Anterior cingulate cortex (tissue), 58 donors: ENCODE results near the gene CGN.
"Not testable (repeated sequence)": the region's sequence is repeated elsewhere in the genome, so short reads cannot be mapped to it uniquely, and the experiment has no call there.

Source experiments
- DNase-seq, 58 donors: peaks; one replicate each; lab custom pipeline; 2025; lab: John Stamatoyannopoulos, UW

Gene CGN

DNA sequence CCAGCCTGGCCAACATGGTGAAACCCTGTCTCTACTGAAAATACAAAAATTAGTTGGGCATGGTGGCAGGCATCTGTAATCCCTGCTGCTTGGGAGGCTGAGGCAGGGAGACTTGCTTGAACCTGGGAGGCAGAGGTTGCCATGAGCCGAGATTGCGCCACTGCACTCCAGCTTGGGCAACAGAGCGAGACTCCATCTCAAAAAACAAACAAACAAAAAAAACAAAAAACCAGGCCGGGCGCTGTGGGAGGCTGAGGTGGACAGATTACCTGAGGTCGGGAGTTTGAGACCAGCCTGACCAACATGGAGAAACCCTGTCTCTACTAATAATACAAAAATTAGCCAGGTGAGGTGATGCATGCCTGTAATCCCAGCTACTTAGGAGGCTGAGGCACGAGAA lies 11.2 kb downstream of the CGN start:
- DNase-seq, result not testable (repeated sequence)

GRCh38 chr1:151523326-151523725 lies 12.1 kb downstream of the CGN start:
- DNase-seq, result no peak

DNA sequence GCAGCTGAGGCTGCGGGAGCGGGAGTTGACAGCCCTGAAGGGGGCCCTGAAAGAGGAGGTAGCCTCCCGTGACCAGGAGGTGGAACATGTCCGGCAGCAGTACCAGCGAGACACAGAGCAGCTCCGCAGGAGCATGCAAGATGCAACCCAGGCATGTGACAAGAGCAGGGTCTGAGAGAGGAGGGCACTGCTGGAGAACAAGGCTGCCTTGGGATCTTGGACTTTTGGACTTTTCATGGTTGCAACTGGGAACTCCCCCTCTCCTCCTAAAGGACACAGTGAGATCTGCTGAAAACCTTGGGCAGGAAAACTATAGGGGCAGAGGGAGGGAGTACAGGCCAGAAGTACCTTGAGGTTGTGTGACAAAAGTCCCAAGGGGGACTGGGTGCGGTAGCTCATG lies 13.5 kb downstream of the CGN start:
- no peak for DNase-seq

GRCh38 chr1:151526735-151527525 lies 15.7 kb downstream of the CGN start:
- DNase-seq, result no peak

DNA sequence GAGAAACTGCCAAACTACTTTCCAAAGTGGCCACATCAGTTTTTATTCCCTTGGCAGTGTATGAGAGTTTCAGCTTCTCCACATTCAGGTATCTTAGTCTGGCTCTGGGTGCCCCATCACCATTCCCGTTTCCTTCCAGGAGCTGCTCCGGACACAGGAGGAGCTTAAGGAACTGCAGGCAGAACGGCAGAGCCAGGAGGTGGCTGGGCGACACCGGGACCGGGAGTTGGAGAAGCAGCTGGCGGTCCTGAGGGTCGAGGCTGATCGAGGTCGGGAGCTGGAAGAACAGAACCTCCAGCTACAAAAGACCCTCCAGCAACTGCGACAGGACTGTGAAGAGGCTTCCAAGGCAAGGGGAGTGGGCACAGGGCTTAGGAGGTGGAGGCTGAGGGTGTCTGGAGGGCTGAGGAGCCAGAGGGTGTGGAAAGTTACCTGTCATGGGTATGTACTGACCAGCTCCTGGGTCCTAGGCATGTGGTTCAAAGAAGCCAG lies 18.1 kb downstream of the CGN start:
- no peak for DNase-seq

GRCh38 chr1:151529781-151530180 lies 18.6 kb downstream of the CGN start:
- DNase-seq, result no peak

DNA sequence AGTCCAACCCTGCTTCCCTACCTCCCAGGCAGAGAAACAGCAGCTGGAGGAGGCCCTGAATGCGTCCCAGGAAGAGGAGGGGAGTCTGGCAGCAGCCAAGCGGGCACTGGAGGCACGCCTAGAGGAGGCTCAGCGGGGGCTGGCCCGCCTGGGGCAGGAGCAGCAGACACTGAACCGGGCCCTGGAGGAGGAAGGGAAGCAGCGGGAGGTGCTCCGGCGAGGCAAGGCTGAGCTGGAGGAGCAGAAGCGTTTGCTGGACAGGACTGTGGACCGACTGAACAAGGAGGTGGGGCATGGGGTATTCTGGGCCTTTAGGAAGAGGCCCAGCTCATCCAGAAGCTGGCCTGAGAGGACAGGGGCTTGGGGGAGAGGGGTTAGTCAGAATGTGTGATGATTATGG lies 19.3 kb downstream of the CGN start:
- DNase-seq, result no peak

DNA sequence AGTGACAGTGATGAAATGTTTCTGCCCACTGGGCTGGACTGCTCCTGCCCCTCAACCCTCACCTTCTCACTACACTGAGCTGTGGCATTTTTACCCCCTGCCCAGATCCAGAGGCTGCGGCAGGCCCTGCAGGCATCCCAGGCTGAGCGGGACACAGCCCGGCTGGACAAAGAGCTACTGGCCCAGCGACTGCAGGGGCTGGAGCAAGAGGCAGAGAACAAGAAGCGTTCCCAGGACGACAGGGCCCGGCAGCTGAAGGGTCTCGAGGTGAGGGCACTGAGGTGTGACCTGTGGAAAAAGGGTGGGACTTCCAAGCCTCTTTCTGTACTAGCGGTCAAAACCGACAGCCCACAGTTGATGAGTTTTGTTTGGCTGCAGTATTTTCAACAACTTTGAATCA lies 22.7 kb downstream of the CGN start:
- no peak for DNase-seq

DNA sequence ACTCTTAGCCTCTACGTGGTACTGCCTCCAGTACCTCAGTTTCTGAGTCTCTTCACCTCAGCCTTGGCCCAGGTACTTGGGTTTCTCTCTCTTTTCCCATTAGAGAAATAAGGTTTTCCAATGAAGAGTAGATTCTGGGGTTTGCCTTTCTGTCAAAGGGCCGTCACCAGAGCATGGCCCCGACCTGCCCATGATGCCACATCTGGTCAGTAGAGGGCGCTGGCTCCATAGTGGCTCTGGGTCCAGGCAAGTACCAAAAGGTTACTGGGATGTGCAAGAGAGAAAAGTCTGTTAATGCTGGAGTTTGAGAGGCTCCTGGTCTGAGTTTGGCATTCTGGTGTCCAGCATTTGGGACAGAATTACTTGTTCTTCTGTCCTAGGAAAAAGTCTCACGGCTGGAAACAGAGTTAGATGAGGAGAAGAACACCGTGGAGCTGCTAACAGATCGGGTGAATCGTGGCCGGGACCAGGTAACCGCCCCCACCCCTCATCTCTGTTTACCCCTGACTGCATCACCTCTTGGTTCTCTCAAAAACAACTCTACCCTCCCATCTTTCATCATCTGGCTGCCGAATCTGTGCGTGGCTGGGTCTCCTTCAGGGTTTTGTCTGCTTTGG lies 23.6 kb downstream of the CGN start:
- DNase-seq, result peak in 50 of 58 donors; percentile 0 to 80 (median 42)

DNA sequence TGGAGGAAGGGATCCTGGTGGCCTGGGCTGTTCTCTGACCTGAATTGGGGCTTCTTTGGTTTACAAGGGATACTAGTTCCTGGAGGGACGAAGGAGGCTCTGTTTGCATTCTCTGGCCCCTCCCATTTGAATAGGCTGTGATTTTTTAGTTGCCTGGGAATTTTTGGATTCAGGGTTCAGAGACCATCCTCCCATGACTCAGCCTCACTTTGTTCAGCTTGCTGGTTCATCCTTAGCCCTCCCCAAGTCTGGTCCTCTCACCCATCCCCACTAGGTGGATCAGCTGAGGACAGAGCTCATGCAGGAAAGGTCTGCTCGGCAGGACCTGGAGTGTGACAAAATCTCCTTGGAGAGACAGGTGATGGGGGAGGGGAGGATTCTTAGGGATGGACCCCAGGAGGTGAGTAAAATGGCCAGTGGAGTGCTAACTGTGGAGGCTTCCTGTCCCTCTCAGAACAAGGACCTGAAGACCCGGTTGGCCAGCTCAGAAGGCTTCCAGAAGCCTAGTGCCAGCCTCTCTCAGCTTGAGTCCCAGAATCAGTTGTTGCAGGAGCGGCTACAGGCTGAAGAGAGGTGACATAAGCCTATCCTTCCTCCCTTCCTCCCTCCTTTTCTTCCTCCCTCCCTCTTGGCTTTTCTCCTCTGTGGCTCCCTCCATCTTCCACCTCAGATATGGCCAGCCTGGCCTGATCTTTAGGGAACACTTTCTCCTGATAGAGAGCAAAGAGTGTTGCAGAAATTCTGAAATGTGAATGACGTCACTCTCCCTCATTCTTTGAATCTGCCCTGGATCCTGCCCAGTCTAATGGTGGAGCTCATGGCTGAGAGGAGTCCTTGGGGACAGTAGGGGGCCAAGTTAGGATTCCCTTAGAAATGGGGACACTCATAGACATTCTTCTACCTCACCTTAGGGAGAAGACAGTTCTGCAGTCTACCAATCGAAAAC lies 24.4 kb downstream of the CGN start:
- DNase-seq, result no peak

- DNase-seq, result no peak
Measured at GRCh38 chr1:151536499-151536898, 25.3 kb downstream of the CGN start.

DNA sequence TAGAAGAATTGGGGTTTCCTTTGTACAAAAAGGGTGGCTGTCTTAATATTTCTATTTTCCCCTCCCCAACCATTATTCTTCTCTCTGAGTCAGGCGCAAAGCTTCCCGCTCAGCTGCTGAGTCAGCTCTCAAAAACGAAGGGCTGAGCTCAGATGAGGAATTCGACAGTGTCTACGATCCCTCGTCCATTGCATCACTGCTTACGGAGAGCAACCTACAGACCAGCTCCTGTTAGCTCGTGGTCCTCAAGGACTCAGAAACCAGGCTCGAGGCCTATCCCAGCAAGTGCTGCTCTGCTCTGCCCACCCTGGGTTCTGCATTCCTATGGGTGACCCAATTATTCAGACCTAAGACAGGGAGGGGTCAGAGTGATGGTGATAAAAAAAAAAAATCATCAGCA lies 25.9 kb downstream of the CGN start:
- no peak for DNase-seq

- DNase-seq, result peak in 45 of 58 donors; percentile 4 to 79 (median 36)
Measured at GRCh38 chr1:151539321-151540020, 28.3 kb downstream of the CGN start.

DNA sequence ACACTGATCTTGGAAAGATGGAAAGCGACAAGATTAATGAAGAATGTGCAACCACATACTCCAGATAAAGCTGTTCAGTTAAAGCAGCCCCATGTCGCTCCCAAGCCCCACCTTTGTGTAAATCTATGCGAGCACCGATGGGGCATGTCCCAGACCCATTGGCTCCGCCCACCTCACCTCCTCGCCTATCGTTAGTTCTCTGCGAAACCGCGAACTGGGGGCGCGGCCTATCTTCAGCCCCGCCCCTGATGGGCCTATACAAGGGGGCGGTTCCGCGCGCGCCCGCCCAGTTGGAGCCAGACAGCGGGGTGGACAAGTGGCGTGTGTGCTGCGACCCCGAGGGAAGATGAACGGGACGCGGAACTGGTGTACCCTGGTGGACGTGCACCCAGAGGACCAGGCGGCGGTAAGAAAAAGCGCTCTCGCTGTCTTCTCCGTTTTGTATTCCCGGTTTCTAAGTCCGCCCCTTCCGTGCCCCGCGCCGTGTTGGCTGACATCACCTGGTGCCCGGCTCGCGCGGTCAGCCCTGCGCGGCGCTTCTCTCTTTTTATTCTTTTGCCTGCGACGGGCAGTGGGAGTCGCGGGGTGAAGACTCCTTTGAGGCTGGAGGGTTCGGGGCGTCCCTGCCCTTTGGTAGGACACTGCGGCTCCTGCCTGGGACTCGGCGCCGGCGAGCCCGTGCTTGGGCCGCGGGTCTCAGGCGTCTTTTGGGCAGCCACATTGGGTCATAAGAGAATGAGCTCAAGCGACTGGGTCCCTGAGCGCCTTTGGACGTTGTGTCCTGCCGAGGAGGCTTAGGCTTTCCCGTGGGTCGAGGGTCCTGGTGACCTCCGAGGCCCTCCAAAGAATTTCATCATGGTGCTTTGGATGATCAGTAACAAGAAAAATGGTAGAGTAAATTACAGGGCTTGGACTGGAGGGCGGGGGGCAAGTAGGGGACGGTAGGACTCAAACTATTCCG lies 29.1 kb downstream of the CGN start, which contains the start of gene TUFT1:
TSS of gene TUFT1 (plus strand) at position 289 of the 961 bp plus-strand sequence. CDS start at position 347, 58 bp downstream.
- peak; percentile 5 to 92 (median 79) for DNase-seq

DNA sequence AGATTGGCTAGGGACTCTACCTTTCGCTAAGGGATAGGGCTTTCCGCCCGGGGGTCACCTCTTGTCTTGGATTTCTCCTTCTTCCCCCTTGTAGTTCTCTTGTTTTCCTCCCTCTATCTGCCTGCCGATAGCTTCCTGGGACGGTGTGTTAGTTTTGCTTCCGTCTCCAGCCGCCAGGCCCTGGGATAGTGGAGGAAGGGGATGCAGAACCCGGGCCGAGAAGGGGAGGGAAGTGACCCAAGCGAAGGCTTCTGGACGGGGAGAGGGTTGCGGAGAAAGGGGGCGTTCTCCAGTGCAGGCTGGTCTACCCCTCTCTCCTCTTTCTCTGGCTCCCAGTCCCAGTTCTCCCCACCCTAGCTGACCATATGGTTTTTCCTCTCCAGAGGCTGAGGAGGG lies 29.8 kb downstream of the CGN start:
- peak in 5 of 58 donors; percentile 1 to 15 (median 1) for DNase-seq

GRCh38 chr1:151541752-151542151 lies 30.6 kb downstream of the CGN start:
- no peak for DNase-seq

DNA sequence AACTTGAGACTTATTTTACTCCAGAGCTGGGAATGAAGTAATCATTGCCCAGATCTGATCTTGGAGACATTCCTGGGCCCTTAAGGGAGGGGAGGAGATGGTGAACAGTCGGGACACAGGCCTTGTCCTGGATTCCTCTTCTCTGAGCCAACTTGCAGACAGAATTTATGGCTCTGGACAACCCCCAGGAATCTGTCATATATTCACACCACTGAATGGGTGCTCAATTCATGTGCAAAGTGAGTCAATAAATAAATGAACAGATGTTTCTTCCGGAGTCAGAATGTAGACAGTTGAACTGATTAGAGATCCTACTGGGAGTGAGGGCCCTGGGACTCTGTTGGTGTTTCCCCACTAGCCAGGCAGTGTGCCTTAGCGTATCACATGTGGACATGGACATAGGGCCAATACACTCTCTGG lies 31.5 kb downstream of the CGN start:
- no peak for DNase-seq

- DNase-seq, result no peak
Measured at GRCh38 chr1:151545542-151545941, 34.4 kb downstream of the CGN start.
